Heart right ventricle (tissue), 16 donors: Measurements from ENCODE around the gene COL15A1. TPM values are rescaled to one million over a fixed set of nuclear protein-coding genes. Genes with fewer than 3 reads are reported as not detected.
A peak's percentile ranks its signal among the peaks of the same experiment; 100 is the strongest.

ENCODE experiments used
- ATAC-seq, 8 donors: fragments of 200-7000 bp; cut with Tn5 transposase; one replicate each; pipeline ENCODE4 v1.9.1; 2020; ENCODE audit warnings: mild to moderate bottlenecking in 8 of 8, moderate library complexity in 8 of 8, moderate number of reproducible peaks in 1 of 8
- DNase-seq, 2 donors: peaks; one replicate each; pipeline ENCODE4 v3.0.0-alpha.2; 2020
- H3K27ac ChIP-seq, 10 donors: fragments of 200-600 bp; sonication (generic) in 2 of 10; one replicate each; pipeline versions ENCODE4 v1.5.0 to v1.8.0; 2020 to 2022; ENCODE audit warnings: mild to moderate bottlenecking in 3 of 10
- H3K27me3 ChIP-seq, 7 donors: fragments of 200-600 bp; one replicate each; pipeline ENCODE4 v1.8.0; 2021 to 2022; ENCODE audit warnings: mild to moderate bottlenecking in 2 of 7
- H3K36me3 ChIP-seq, 9 donors: fragments of 200-600 bp; sonication (generic) in 1 of 9; one replicate each; pipeline versions ENCODE4 v1.5.0 to v1.8.0; 2020 to 2022; ENCODE audit warnings: mild to moderate bottlenecking in 2 of 9
- H3K4me1 ChIP-seq, 9 donors: fragments of 200-600 bp; sonication (generic) in 1 of 9; one replicate each; pipeline versions ENCODE4 v1.5.0 to v1.8.0; 2020 to 2022; ENCODE audit warnings: mild to moderate bottlenecking in 4 of 9
- H3K4me3 ChIP-seq, 10 donors: fragments of 200-600 bp; sonication (generic) in 2 of 10; one replicate each; pipeline versions ENCODE4 v1.5.0 to v1.8.0; 2020 to 2022; ENCODE audit warnings: mild to moderate bottlenecking in 7 of 10, moderate library complexity in 2 of 10
- H3K9me3 ChIP-seq, 11 donors: fragments of 200-600 bp in 10 of 11; sonication (generic) in 2 of 11; one replicate each; pipeline versions ENCODE4 v1.5.0 to v1.8.0; 2013 to 2022; ENCODE audit warnings: mild to moderate bottlenecking in 2 of 11, control low read depth in 1 of 11, moderate library complexity in 1 of 11
- WGBS, 2 donors: extraction: QIAGEN DNeasy Blood & Tissue Kit; methylation state at CpG; one replicate each; pipeline ENCODE4 v1.1.7; 2013; ENCODE audit warnings: inconsistent platforms in 1 of 2; 5-methylcytosine and 5-hydroxymethylcytosine counted together
- intact Hi-C, 10 donors: fragments of 100-400 bp; cut with DNase I; formaldehyde crosslinking; loops; one replicate each; pipeline versions ENCODE4 v1.11.1 to v1.14.2; 2022
- polyA plus RNA-seq, 2 donors: library from polyadenylated mRNA; stranded (reverse); fragments of 200-250 nt; gene quantifications; one replicate each; pipeline ENCODE4 v1.2.3, GENCODE V29; 2013
- total RNA-seq, 10 donors: library from RNA; stranded (reverse); fragmentation: NEBNext Ultra II Directional in 3 of 10; extraction: Animal tissue kit (Norgen Biotek cat#: 25700) in 3 of 10; gene quantifications; one replicate each; pipeline versions ENCODE4 v1.2.1 to v1.2.4, GENCODE V29; 2021 to 2023
- TF ChIP-seq, protein P1 (sequence below), 9 donors: fragments of 200-600 bp; sonication (generic) in 2 of 9; IDR thresholded peaks; one replicate each; pipeline versions ENCODE4 v1.5.0 to v1.8.0; 2021 to 2022; ENCODE audit warnings: antibody characterized with exemption in 9 of 9, mild to moderate bottlenecking in 5 of 9, moderate library complexity in 1 of 9
- donor health status: Arrhythmogenic right ventricular cardiomyopathy.
- donor health status: ischemic (EF 13 %, LVEDD 7.1; RV severe dilation, severe dysfunction).
- donor health status: healthy with polysubstance abuse.
- donor health status: DM: no; HTN: yes; CAD: no.
- donor health status: DM: no; HTN: no; CAD: no.
- donor health status: ischemic (EF 25% LVEDD 6.9; RV normal size, moderate dysfunction).
- donor health status: ischemic (EF 25% LVEDD 5.7; RV mildly dilated, moderate dysfunction).
- donor health status: healthy.
- donor health status: DM: yes; HTN: yes; CAD: no.
- donor health status: Ischemic cardiomyopathy.
- donor health status: ischemic (EF 35%, LVEDD 5.7; RV mildly dilated, moderate dysfunction).
- donor health status: nonischemic (EF 11% LVEDD 7.7; RV severe dilation, severe dysfunction).
- donor health status: DM: yes; HTN: yes; CAD: no.
- donor health status: PGD.
- donor health status: ischemic (EF 29% LVEDD 5.4; RV normal size, mild dysfunction).
- donor health status: nonischemic (EF 23%, LVEDD 6.1; RV moderate dilation, normal function).

The COL15A1 gene
- total and polyA plus RNA-seq, 12 donors: 25.6 to 64.8 (median 51.0) TPM

DNA sequence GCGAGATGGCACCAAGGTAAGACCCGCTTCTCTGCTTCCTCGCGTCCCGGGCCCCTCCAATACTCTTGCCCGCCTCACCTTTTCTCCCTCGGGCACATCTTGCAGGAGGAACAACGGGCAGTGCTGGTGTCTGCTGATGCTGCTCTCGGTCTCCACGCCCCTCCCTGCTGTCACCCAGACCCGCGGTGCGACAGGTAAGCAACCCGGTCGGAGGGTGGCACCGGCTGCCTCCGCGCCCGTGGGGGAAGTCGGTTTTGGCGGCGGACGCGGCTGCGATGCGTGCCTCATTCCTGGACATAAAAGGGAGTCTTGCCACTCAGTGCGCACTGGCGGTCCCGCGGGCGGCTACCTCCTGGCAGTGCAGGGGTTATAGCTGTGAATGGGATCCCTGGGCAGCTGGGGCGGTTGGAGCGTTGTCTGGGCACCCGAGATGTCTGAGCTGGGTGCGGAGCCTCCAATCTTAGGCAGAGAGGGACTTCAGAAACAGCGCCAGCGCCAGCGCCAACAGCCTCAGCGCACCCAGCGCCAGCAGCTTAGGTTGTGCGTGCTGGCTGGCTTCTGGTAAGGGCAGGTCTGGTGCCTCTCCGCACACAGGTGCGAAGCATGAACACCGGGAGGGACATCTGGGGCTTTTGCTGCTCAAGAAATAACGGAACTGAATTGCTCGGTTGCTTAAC, 488 bp downstream of the COL15A1 start:
- DNase-seq (peak in 1 of 2 donors; percentile 34), ATAC-seq (peak; percentile 21 to 61 (median 48))
- peaks cover 3 to 87% (median 35%) of the 10 kb centered on the region in 9 donors for H3K4me1 ChIP-seq
- TF ChIP-seq, protein P1, sequence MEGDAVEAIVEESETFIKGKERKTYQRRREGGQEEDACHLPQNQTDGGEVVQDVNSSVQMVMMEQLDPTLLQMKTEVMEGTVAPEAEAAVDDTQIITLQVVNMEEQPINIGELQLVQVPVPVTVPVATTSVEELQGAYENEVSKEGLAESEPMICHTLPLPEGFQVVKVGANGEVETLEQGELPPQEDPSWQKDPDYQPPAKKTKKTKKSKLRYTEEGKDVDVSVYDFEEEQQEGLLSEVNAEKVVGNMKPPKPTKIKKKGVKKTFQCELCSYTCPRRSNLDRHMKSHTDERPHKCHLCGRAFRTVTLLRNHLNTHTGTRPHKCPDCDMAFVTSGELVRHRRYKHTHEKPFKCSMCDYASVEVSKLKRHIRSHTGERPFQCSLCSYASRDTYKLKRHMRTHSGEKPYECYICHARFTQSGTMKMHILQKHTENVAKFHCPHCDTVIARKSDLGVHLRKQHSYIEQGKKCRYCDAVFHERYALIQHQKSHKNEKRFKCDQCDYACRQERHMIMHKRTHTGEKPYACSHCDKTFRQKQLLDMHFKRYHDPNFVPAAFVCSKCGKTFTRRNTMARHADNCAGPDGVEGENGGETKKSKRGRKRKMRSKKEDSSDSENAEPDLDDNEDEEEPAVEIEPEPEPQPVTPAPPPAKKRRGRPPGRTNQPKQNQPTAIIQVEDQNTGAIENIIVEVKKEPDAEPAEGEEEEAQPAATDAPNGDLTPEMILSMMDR (IDR thresholded peaks at IDR 0.05): no peak
- H3K27me3 ChIP-seq: peaks cover 0 to 53% (median 0%) of the 10 kb centered on the region in 7 donors
- H3K27ac ChIP-seq: peak overlapping the region; percentile 62 to 96 (median 86)
- H3K36me3 ChIP-seq: peaks cover 0 to 16% (median 0%) of the 10 kb centered on the region in 9 donors
- H3K9me3 ChIP-seq: no peaks in the 10 kb centered on the region
- H3K4me3 ChIP-seq: peak overlapping the region; percentile 54 to 88 (median 74)
- 2% methylated on average over 46 of the region's 46 CpGs for WGBS, 2 donors
- intact Hi-C loops: loop anchor here in 3 of 10 donors (5.0 to 10.0 kb wide), 2 partner anchors 33 to 79 kb away; no protein-coding TSS in a partner anchor

DNA sequence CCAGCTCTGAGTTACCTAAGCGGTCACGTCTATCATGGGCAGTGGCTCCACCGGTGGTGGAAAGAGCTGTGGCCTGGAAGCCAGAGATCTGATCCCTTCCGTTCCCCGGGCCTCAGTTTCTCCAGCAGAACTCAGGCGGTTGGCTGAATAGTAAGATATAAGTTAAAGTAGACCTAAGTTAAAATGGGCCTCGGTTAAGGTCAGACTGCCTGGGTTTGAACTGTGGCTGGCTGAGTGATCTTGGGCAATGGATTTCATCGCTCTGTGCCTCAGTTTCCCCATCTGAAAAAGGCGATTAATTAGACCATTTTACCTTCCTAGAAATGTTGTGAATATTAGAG, 997 bp downstream of the COL15A1 start:
- H3K4me1 ChIP-seq: peaks cover 3 to 87% (median 30%) of the 10 kb centered on the region in 9 donors
- DNase-seq (no peak), ATAC-seq (peak in 2 of 8 donors; percentile 4 to 8)
- peaks cover 0 to 16% (median 0%) of the 10 kb centered on the region in 9 donors for H3K36me3 ChIP-seq
- peak overlapping the region; percentile 54 to 88 (median 74) for H3K4me3 ChIP-seq
- intact Hi-C loops: loop anchor here in 3 of 10 donors (5.0 to 10.0 kb wide), 2 partner anchors 33 to 80 kb away; no protein-coding TSS in a partner anchor
- H3K9me3 ChIP-seq: no peaks in the 10 kb centered on the region
- H3K27ac ChIP-seq: peak overlapping the region; percentile 62 to 96 (median 86)
- TF ChIP-seq, protein P1 (IDR thresholded peaks at IDR 0.05): no peak
- 27 to 30% methylated on average over 9 of the region's 9 CpGs for WGBS, 2 donors
- peaks cover 0 to 53% (median 0%) of the 10 kb centered on the region in 7 donors for H3K27me3 ChIP-seq

DNA sequence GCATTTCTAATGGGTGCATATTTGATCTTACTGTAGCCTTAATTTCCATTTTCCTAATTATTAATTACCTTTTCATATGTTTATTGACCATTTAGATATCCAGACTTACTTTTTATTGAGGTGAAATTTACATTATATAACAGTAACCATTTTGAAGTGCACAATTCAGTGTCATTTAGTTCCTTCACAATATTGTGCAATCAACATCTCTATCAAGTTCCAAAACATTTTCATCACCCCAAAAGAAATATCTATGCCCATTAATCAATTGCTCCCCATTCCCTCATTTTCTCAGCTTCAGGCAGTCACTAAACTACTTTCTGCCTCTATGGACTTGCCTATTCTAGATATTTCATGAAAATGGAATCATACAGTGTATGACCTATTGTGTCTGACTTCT, 5.9 kb downstream of the COL15A1 start:
- TF ChIP-seq, protein P1 (IDR thresholded peaks at IDR 0.05): no peak
- Histone ChIP-seq H3K9me3 (no peaks in the 10 kb centered on the region), H3K27ac (peak overlapping the region in 1 of 10 donors; percentile 73), H3K4me3 (no peak overlapping the region), H3K4me1 (peaks cover 2 to 83% (median 15%) of the 10 kb centered on the region in 9 donors), H3K36me3 (peaks cover 0 to 22% (median 0%) of the 10 kb centered on the region in 9 donors), H3K27me3 (peaks cover 0 to 26% (median 0%) of the 10 kb centered on the region in 7 donors)
- no peak for ATAC-seq
- intact Hi-C loops: loop anchor here in 1 of 10 donors (10.0 kb wide), 1 partner anchor 85 kb away; no protein-coding TSS in a partner anchor
- no peak for DNase-seq

DNA sequence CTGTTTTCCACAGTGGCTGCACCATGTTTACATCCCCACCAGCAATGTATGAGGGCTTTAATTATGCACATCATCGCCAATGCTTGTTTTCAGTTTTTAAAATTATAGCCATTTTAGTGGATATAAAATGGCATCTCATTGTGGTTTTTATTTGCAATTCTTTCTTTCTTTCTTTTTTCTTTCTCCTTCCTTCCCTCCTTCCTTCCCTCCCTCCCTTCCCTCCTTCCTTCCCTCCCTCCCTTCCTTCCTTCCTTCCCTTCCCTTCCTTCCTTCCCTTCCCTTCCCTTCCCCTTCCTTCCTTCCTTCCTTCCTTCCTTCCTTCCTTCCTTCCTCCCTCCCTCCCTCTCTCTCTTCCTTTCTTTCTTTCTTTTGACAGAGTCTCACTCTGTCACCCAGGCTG, 6.6 kb downstream of the COL15A1 start:
- Histone ChIP-seq H3K36me3 (peaks cover 0 to 22% (median 0%) of the 10 kb centered on the region in 9 donors), H3K27ac (peak overlapping the region in 1 of 10 donors; percentile 73), H3K27me3 (peaks cover 0 to 19% (median 0%) of the 10 kb centered on the region in 7 donors), H3K9me3 (no peaks in the 10 kb centered on the region), H3K4me3 (no peak overlapping the region), H3K4me1 (peaks cover 2 to 87% (median 10%) of the 10 kb centered on the region in 9 donors)
- TF ChIP-seq, protein P1 (IDR thresholded peaks at IDR 0.05): no peak
- WGBS, 2 donors: 95 to 96% methylated on average over 1 of the region's 1 CpG
- DNase-seq (no peak), ATAC-seq (no peak)
- intact Hi-C loops: no loop called here
